T-helper 2 cell (primary cell): ENCODE data around the gene TSC1.

Source experiments
- DNase-seq, 5 experiments: peaks; one replicate each; pipeline versions ENCODE4 v3.0.0 to v3.0.0-alpha.2; 2012 to 2022
- total RNA-seq, 2 donors: gene quantifications; one replicate each; lab custom pipeline; 2026; lab: John Stamatoyannopoulos, UW

The TSC1 gene
- total RNA-seq, result 74.5 to 85.5 reads per million in 2 donors

- peak; percentile 95 to 99 (median 97) for DNase-seq
Measured at GRCh38 chr9:132944294-132945185, at the start of gene TSC1. Gene TSC1, minus strand, starts transcription at chr9:132944616. Its CDS starts 15,744 bp downstream, at chr9:132928872.

GRCh38 chr9:132993511-132993939 is 49.1 kb upstream of the TSC1 start:
- DNase-seq, result no peak

- DNase-seq, result no peak
Measured at GRCh38 chr9:132991351-132992300, 47.2 kb upstream of the TSC1 start.

GRCh38 chr9:132990781-132991180 is 46.4 kb upstream of the TSC1 start:
- no peak for DNase-seq

GRCh38 chr9:132989998-132990557 is 45.7 kb upstream of the TSC1 start:
- peak in 1 of 5 experiments; percentile 51 for DNase-seq

- no peak for DNase-seq
Measured at GRCh38 chr9:132989414-132989996, 45.1 kb upstream of the TSC1 start.

GRCh38 chr9:132989014-132989310 is 44.5 kb upstream of the TSC1 start:
- no peak for DNase-seq

GRCh38 chr9:132988244-132989013 is 44.0 kb upstream of the TSC1 start:
- no peak for DNase-seq

- no peak for DNase-seq
Measured at GRCh38 chr9:132986640-132987620, 42.5 kb upstream of the TSC1 start.

GRCh38 chr9:132986114-132986513 is 41.7 kb upstream of the TSC1 start:
- DNase-seq, result no peak

- DNase-seq, result no peak
Measured at GRCh38 chr9:132985489-132985888, 41.1 kb upstream of the TSC1 start.

- no peak for DNase-seq
Measured at GRCh38 chr9:132985071-132985350, 40.6 kb upstream of the TSC1 start.

GRCh38 chr9:132984202-132985070 is 40.0 kb upstream of the TSC1 start:
- no peak for DNase-seq

GRCh38 chr9:132983491-132984201 is 39.2 kb upstream of the TSC1 start:
- no peak for DNase-seq

- DNase-seq, result no peak
Measured at GRCh38 chr9:132982458-132982857, 38.0 kb upstream of the TSC1 start.

- DNase-seq, result no peak
Measured at GRCh38 chr9:132980157-132980556, 35.7 kb upstream of the TSC1 start.

- no peak for DNase-seq
Measured at GRCh38 chr9:132978451-132979131, 34.2 kb upstream of the TSC1 start, which contains the start of gene GFI1B. Gene GFI1B, plus strand, starts transcription at chr9:132978694. Its CDS starts 7,985 bp downstream, at chr9:132986679.

GRCh38 chr9:132978112-132978450 is 33.7 kb upstream of the TSC1 start:
- no peak for DNase-seq

- DNase-seq, result no peak
Measured at GRCh38 chr9:132976571-132976970, 32.2 kb upstream of the TSC1 start.
